Right lobe of liver (tissue), 4 donors: ENCODE results near the gene UBE3D.

Experiments used
- POLR2A ChIP-seq: fragments of 450-650 bp; IDR thresholded peaks from one replicate; pipeline ENCODE4 v1.6.1; 2017; ENCODE audit warnings: antibody characterized with exemption, mild to moderate bottlenecking
- TF ChIP-seq, protein P1 (sequence below), 4 donors: fragments of 200-600 bp in 3 of 4; fragments of 450-650 bp in 1 of 4; IDR thresholded peaks; one replicate each; pipeline versions ENCODE4 v1.5.1 to v1.8.0; 2016 to 2022; ENCODE audit warnings: antibody characterized with exemption in 4 of 4, mild to moderate bottlenecking in 2 of 4
- donor health status: DM: no; HTN: no; CAD: no.
- donor health status: DM: no; HTN: no; CAD: no.
- donor health status: DM: no; HTN: yes; CAD: no.

DNA sequence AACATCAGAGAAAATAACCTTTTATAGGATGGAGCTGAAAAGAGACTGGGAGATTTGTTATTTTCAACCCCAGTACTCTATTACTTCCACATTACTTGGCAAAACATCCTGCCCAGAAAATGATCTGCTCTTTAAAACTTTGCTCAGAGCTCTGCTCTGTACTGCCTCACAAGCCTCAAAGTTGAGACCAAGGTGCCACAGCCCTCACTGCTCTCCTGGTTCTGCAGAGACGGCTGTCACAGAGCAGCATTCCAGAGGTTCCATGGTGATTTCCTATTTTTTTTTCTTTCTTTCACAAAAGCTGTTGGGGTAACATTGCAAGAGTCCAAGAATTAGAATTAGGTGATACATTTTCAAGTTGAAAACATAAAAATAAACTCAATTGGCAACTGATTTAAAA lies 155.2 kb downstream of the UBE3D start:
- no peak for TF ChIP-seq POLR2A
- TF ChIP-seq, protein P1, sequence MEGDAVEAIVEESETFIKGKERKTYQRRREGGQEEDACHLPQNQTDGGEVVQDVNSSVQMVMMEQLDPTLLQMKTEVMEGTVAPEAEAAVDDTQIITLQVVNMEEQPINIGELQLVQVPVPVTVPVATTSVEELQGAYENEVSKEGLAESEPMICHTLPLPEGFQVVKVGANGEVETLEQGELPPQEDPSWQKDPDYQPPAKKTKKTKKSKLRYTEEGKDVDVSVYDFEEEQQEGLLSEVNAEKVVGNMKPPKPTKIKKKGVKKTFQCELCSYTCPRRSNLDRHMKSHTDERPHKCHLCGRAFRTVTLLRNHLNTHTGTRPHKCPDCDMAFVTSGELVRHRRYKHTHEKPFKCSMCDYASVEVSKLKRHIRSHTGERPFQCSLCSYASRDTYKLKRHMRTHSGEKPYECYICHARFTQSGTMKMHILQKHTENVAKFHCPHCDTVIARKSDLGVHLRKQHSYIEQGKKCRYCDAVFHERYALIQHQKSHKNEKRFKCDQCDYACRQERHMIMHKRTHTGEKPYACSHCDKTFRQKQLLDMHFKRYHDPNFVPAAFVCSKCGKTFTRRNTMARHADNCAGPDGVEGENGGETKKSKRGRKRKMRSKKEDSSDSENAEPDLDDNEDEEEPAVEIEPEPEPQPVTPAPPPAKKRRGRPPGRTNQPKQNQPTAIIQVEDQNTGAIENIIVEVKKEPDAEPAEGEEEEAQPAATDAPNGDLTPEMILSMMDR (IDR thresholded peaks at IDR 0.05): no peak
